Fibroblast of villous mesenchyme (primary cell): ENCODE data around the gene ZFP36L2. TPM values are rescaled to one million over a fixed set of nuclear protein-coding genes. Genes with fewer than 3 reads are reported as not detected.
"Not testable (repeated sequence)": the region's sequence is repeated elsewhere in the genome, so short reads cannot be mapped to it uniquely, and the experiment has no call there.

Source experiments
- DNase-seq: peaks from one replicate; pipeline ENCODE4 v3.0.0-alpha.2; 2010; ENCODE audit warnings: low read depth
- H3K4me3 ChIP-seq: 2 replicates; pipeline ENCODE4 v1.5.1; 2011; ENCODE audit warnings: low read depth, mild to moderate bottlenecking, low read length
- CTCF ChIP-seq: IDR thresholded peaks from 2 replicates; pipeline ENCODE4 v1.5.1; 2012; ENCODE audit warnings: low read depth, mild to moderate bottlenecking, low read length; ENCODE audit not compliant: insufficient read depth
- total RNA-seq: library from RNA; depleted of rRNA; stranded (reverse); fragments of >200 nt; gene quantifications from 2 replicates; pipeline ENCODE4 v1.2.3, GENCODE V29; 2012

The ZFP36L2 gene
- total RNA-seq, 1 donor = 25.9 TPM

DNA sequence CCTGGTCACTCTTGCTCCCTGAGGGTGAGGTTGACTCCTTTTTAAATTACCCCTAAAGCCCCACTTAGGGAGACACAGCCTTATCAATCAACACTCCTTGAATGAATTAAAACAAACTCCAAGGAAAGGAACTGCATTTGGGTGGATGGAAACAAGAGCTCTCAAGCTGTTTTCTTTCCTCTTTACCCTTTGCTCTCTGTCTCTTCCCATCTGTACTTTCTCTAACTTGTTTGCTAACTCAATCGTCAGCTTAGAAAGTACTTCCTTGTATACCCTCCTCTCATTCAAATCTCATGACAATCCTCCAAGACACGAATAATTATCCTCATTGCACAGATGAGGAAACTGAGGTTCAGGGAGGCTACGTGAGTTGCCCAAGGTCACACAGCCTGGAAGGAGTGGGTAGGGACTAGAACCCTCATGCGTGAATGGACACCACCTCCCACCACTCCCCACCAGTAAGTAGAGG is 32.7 kb downstream of the ZFP36L2 start:
- TF ChIP-seq CTCF = no peak
- DNase-seq = no peak
- H3K4me3 ChIP-seq = no peak overlapping the region

GRCh38 chr2:43192744-43193651 is 33.4 kb downstream of the ZFP36L2 start:
- no peak for TF ChIP-seq CTCF
- DNase-seq = no peak
- no peak overlapping the region for H3K4me3 ChIP-seq

- DNase-seq = no peak
- H3K4me3 ChIP-seq = no peak overlapping the region
- peak; percentile 22 for TF ChIP-seq CTCF
Measured at GRCh38 chr2:43191947-43192516, 34.4 kb downstream of the ZFP36L2 start.

GRCh38 chr2:43190311-43191052 is 35.9 kb downstream of the ZFP36L2 start:
- no peak overlapping the region for H3K4me3 ChIP-seq
- no peak for TF ChIP-seq CTCF
- no peak for DNase-seq

GRCh38 chr2:43189861-43190260 is 36.5 kb downstream of the ZFP36L2 start:
- not testable (repeated sequence) for H3K4me3 ChIP-seq, DNase-seq

DNA sequence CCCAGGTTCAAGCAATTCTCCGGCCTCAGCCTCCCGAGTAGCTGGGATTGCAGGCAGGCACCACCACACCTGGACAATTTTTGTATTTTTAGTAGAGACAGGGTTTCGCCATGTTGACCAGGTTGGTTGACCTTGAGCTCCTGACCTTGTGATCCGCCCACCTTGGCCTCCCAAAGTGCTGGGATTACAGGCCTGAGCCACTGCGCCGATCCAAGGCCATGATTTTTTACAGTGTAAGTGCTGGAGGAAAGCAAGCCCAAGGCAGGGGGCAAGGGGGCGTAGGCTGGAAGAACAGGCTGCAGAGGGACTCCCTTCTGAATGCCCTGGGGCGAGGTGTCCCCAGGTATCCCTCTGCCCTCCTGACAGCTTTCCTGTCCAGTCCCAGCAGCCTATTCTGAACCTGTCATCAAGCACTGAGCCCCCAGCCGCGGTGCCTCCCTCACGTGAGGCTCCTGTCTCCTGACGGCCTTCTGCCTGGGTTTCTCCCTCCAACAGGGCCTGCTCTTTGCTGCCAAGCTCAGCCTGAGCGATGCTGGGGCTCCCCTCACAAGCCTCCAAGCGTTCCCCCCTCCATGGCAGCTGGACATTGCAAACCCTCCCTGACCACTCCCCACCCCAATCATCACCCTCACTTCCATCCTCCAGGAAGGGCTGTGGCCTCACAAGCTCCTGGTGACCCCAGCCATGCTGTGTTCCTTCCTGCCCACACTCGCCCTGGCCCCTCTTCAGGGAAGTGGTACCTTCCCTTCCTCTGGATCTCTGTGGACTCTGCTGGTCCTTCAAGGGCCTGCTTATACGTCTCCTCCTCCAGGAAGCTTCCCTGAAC is 37.6 kb downstream of the ZFP36L2 start:
- no peak for DNase-seq
- TF ChIP-seq CTCF = no peak

More for the DNA sequence above, 37.6 kb downstream of the ZFP36L2 start:
- no peak overlapping the region for H3K4me3 ChIP-seq
